ENCODE data around the gene CTNNA2.
A peak's percentile ranks its signal among the peaks of the same experiment; 100 is the strongest.
"Not testable (repeated sequence)": the region's sequence is repeated elsewhere in the genome, so short reads cannot be mapped to it uniquely, and the experiment has no call there.

The CTNNA2 gene

GRCh38 chr2:80092474-80092873, 579.6 kb downstream of the CTNNA2 start:
- Histone ChIP-seq H3K27ac (ENCODE audit: low read depth, low read length) (no peak overlapping the region), H3K36me3 (ENCODE audit: insufficient read depth, low read length) (no peaks in the 10 kb centered on the region), H3K79me2 (ENCODE audit: control insufficient read depth, insufficient read depth, low read length, unreplicated experiment) (no peaks in the 10 kb centered on the region), H3K4me3 (ENCODE audit: low read depth, low read length) (no peak overlapping the region), H2AFZ (ENCODE audit: low read length, unreplicated experiment) (no peak overlapping the region), H3K27me3 (ENCODE audit: insufficient read depth, low read length) (no peaks in the 10 kb centered on the region), H3K4me1 (ENCODE audit: control insufficient read depth, insufficient read depth, low read length, unreplicated experiment) (no peaks in the 10 kb centered on the region)

- H3K4me1 ChIP-seq (ENCODE audit: control insufficient read depth, insufficient read depth, low read length, unreplicated experiment); H3K27me3 ChIP-seq (ENCODE audit: insufficient read depth, low read length); H3K4me3 ChIP-seq (ENCODE audit: low read depth, low read length); H3K27ac ChIP-seq (ENCODE audit: low read depth, low read length); H3K79me2 ChIP-seq (ENCODE audit: control insufficient read depth, insufficient read depth, low read length, unreplicated experiment); H2AFZ ChIP-seq (ENCODE audit: low read length, unreplicated experiment); H3K36me3 ChIP-seq (ENCODE audit: insufficient read depth, low read length): not testable (repeated sequence)
Measured at GRCh38 chr2:80098503-80098902, 585.7 kb downstream of the CTNNA2 start.

- Histone ChIP-seq H2AFZ (ENCODE audit: low read length, unreplicated experiment) (no peak overlapping the region), H3K27me3 (ENCODE audit: insufficient read depth, low read length) (no peaks in the 10 kb centered on the region), H3K27ac (ENCODE audit: low read depth, low read length) (peak overlapping the region; percentile 35), H3K36me3 (ENCODE audit: insufficient read depth, low read length) (no peaks in the 10 kb centered on the region), H3K79me2 (ENCODE audit: control insufficient read depth, insufficient read depth, low read length, unreplicated experiment) (no peaks in the 10 kb centered on the region), H3K4me3 (ENCODE audit: low read depth, low read length) (peak overlapping the region; percentile 12; the same call in 1 of the 2 replicates), H3K4me1 (ENCODE audit: control insufficient read depth, insufficient read depth, low read length, unreplicated experiment) (peaks cover 8% of the 10 kb centered on the region)
Measured at GRCh38 chr2:80102026-80102425, 589.2 kb downstream of the CTNNA2 start.

GRCh38 chr2:80105015-80105640, 592.3 kb downstream of the CTNNA2 start:
- Histone ChIP-seq H3K4me1 (ENCODE audit: control insufficient read depth, insufficient read depth, low read length, unreplicated experiment) (peaks cover 8% of the 10 kb centered on the region), H3K36me3 (ENCODE audit: insufficient read depth, low read length) (no peaks in the 10 kb centered on the region), H3K4me3 (ENCODE audit: low read depth, low read length) (no peak overlapping the region), H3K79me2 (ENCODE audit: control insufficient read depth, insufficient read depth, low read length, unreplicated experiment) (no peaks in the 10 kb centered on the region), H2AFZ (ENCODE audit: low read length, unreplicated experiment) (no peak overlapping the region), H3K27ac (ENCODE audit: low read depth, low read length) (no peak overlapping the region), H3K27me3 (ENCODE audit: insufficient read depth, low read length) (no peaks in the 10 kb centered on the region)

- Histone ChIP-seq H3K4me3 (ENCODE audit: low read depth, low read length) (no peak overlapping the region), H3K27ac (ENCODE audit: low read depth, low read length) (no peak overlapping the region), H3K79me2 (ENCODE audit: control insufficient read depth, insufficient read depth, low read length, unreplicated experiment) (no peaks in the 10 kb centered on the region), H3K36me3 (ENCODE audit: insufficient read depth, low read length) (no peaks in the 10 kb centered on the region), H3K27me3 (ENCODE audit: insufficient read depth, low read length) (no peaks in the 10 kb centered on the region), H2AFZ (ENCODE audit: low read length, unreplicated experiment) (no peak overlapping the region), H3K4me1 (ENCODE audit: control insufficient read depth, insufficient read depth, low read length, unreplicated experiment) (no peaks in the 10 kb centered on the region)
Measured at GRCh38 chr2:80111185-80111584, 598.3 kb downstream of the CTNNA2 start.

GRCh38 chr2:80112790-80113189, 599.9 kb downstream of the CTNNA2 start:
- Histone ChIP-seq H3K36me3 (ENCODE audit: insufficient read depth, low read length) (no peaks in the 10 kb centered on the region), H3K27ac (ENCODE audit: low read depth, low read length) (no peak overlapping the region), H3K4me3 (ENCODE audit: low read depth, low read length) (no peak overlapping the region), H2AFZ (ENCODE audit: low read length, unreplicated experiment) (no peak overlapping the region), H3K79me2 (ENCODE audit: control insufficient read depth, insufficient read depth, low read length, unreplicated experiment) (no peaks in the 10 kb centered on the region), H3K4me1 (ENCODE audit: control insufficient read depth, insufficient read depth, low read length, unreplicated experiment) (no peaks in the 10 kb centered on the region), H3K27me3 (ENCODE audit: insufficient read depth, low read length) (no peaks in the 10 kb centered on the region)

GRCh38 chr2:80113399-80113798, 600.5 kb downstream of the CTNNA2 start:
- no peaks in the 10 kb centered on the region for H3K79me2 ChIP-seq (ENCODE audit: control insufficient read depth, insufficient read depth, low read length, unreplicated experiment)
- no peaks in the 10 kb centered on the region for H3K36me3 ChIP-seq (ENCODE audit: insufficient read depth, low read length)
- H3K4me1 ChIP-seq (ENCODE audit: control insufficient read depth, insufficient read depth, low read length, unreplicated experiment) = no peaks in the 10 kb centered on the region
- H3K27ac ChIP-seq (ENCODE audit: low read depth, low read length) = no peak overlapping the region
- no peak overlapping the region for H3K4me3 ChIP-seq (ENCODE audit: low read depth, low read length)
- H2AFZ ChIP-seq (ENCODE audit: low read length, unreplicated experiment) = no peak overlapping the region
- no peaks in the 10 kb centered on the region for H3K27me3 ChIP-seq (ENCODE audit: insufficient read depth, low read length)

GRCh38 chr2:80114812-80115211, 602.0 kb downstream of the CTNNA2 start:
- H3K4me3 ChIP-seq (ENCODE audit: low read depth, low read length) = no peak overlapping the region
- H2AFZ ChIP-seq (ENCODE audit: low read length, unreplicated experiment) = no peak overlapping the region

GRCh38 chr2:80117401-80117800, 604.5 kb downstream of the CTNNA2 start:
- H3K4me3 ChIP-seq (ENCODE audit: low read depth, low read length) = no peak overlapping the region
- no peaks in the 10 kb centered on the region for H3K36me3 ChIP-seq (ENCODE audit: insufficient read depth, low read length)
- no peaks in the 10 kb centered on the region for H3K27me3 ChIP-seq (ENCODE audit: insufficient read depth, low read length)
- H3K79me2 ChIP-seq (ENCODE audit: control insufficient read depth, insufficient read depth, low read length, unreplicated experiment) = no peaks in the 10 kb centered on the region
- H3K4me1 ChIP-seq (ENCODE audit: control insufficient read depth, insufficient read depth, low read length, unreplicated experiment) = no peaks in the 10 kb centered on the region
- H3K27ac ChIP-seq (ENCODE audit: low read depth, low read length) = no peak overlapping the region
- no peak overlapping the region for H2AFZ ChIP-seq (ENCODE audit: low read length, unreplicated experiment)

More at GRCh38 chr2:80114812-80115211, 602.0 kb downstream of the CTNNA2 start:
- H3K36me3 ChIP-seq (ENCODE audit: insufficient read depth, low read length) = no peaks in the 10 kb centered on the region
- H3K79me2 ChIP-seq (ENCODE audit: control insufficient read depth, insufficient read depth, low read length, unreplicated experiment) = no peaks in the 10 kb centered on the region
- H3K27me3 ChIP-seq (ENCODE audit: insufficient read depth, low read length) = no peaks in the 10 kb centered on the region
- H3K4me1 ChIP-seq (ENCODE audit: control insufficient read depth, insufficient read depth, low read length, unreplicated experiment) = no peaks in the 10 kb centered on the region
- no peak overlapping the region for H3K27ac ChIP-seq (ENCODE audit: low read depth, low read length)

GRCh38 chr2:80120866-80121265, 608.0 kb downstream of the CTNNA2 start:
- Histone ChIP-seq H3K4me3 (ENCODE audit: low read depth, low read length) (no peak overlapping the region), H3K79me2 (ENCODE audit: control insufficient read depth, insufficient read depth, low read length, unreplicated experiment) (no peaks in the 10 kb centered on the region), H3K27me3 (ENCODE audit: insufficient read depth, low read length) (no peaks in the 10 kb centered on the region), H3K27ac (ENCODE audit: low read depth, low read length) (no peak overlapping the region), H3K4me1 (ENCODE audit: control insufficient read depth, insufficient read depth, low read length, unreplicated experiment) (no peaks in the 10 kb centered on the region), H2AFZ (ENCODE audit: low read length, unreplicated experiment) (no peak overlapping the region), H3K36me3 (ENCODE audit: insufficient read depth, low read length) (no peaks in the 10 kb centered on the region)

- Histone ChIP-seq H3K27ac (ENCODE audit: low read depth, low read length) (no peak overlapping the region), H3K4me1 (ENCODE audit: control insufficient read depth, insufficient read depth, low read length, unreplicated experiment) (no peaks in the 10 kb centered on the region), H3K4me3 (ENCODE audit: low read depth, low read length) (no peak overlapping the region), H3K79me2 (ENCODE audit: control insufficient read depth, insufficient read depth, low read length, unreplicated experiment) (no peaks in the 10 kb centered on the region), H2AFZ (ENCODE audit: low read length, unreplicated experiment) (no peak overlapping the region), H3K27me3 (ENCODE audit: insufficient read depth, low read length) (no peaks in the 10 kb centered on the region), H3K36me3 (ENCODE audit: insufficient read depth, low read length) (no peaks in the 10 kb centered on the region)
Measured at GRCh38 chr2:80122675-80123074, 609.8 kb downstream of the CTNNA2 start.

Data from ACC112 (cell line).